Measurements from ENCODE around the gene PIK3R3.

The PIK3R3 gene

GRCh38 chr1:46132529-46133180, at the start of gene PIK3R3:
PIK3R3 (minus strand) TSS chr1:46132629; CDS start chr1:46131952, 677 bp downstream.
- DNase-seq: peak; percentile 99 to 100

GRCh38 chr1:46181343-46182260, 49.2 kb upstream of the PIK3R3 start:
- no peak for DNase-seq

GRCh38 chr1:46180082-46180616, 47.7 kb upstream of the PIK3R3 start:
- no peak for DNase-seq

GRCh38 chr1:46179138-46180081, 47.0 kb upstream of the PIK3R3 start:
- DNase-seq: peak; percentile 65 to 97

GRCh38 chr1:46176211-46176865, 43.9 kb upstream of the PIK3R3 start, which contains the start of gene P3R3URF:
P3R3URF (minus strand) TSS chr1:46176488; CDS start chr1:46176471, 17 bp downstream.
- DNase-seq: no peak

GRCh38 chr1:46175243-46175642, 42.8 kb upstream of the PIK3R3 start:
- peak in 1 of 2 experiments; percentile 61 for DNase-seq

- peak; percentile 90 to 98 for DNase-seq
Observed at GRCh38 chr1:46174448-46175231, 42.2 kb upstream of the PIK3R3 start, which contains the start of gene TSPAN1. TSPAN1 (plus strand) TSS chr1:46175087; CDS start chr1:46181108, 6,021 bp downstream.

GRCh38 chr1:46173361-46173856, 41.0 kb upstream of the PIK3R3 start:
- peak; percentile 39 to 77 for DNase-seq

- DNase-seq: no peak
Observed at GRCh38 chr1:46172321-46172720, 39.9 kb upstream of the PIK3R3 start.

- peak; percentile 87 to 98 for DNase-seq
Observed at GRCh38 chr1:46171871-46172270, 39.4 kb upstream of the PIK3R3 start.

GRCh38 chr1:46171351-46171750, 38.9 kb upstream of the PIK3R3 start:
- DNase-seq: no peak

- no peak for DNase-seq
Observed at GRCh38 chr1:46169811-46170454, 37.5 kb upstream of the PIK3R3 start.

GRCh38 chr1:46168477-46168876, 36.0 kb upstream of the PIK3R3 start:
- DNase-seq: no peak

- peak in 1 of 2 experiments; percentile 40 for DNase-seq
Observed at GRCh38 chr1:46166521-46167462, 34.4 kb upstream of the PIK3R3 start.

- no peak for DNase-seq
Observed at GRCh38 chr1:46160212-46160611, 27.8 kb upstream of the PIK3R3 start.

GRCh38 chr1:46159516-46159915, 27.1 kb upstream of the PIK3R3 start:
- no peak for DNase-seq

- no peak for DNase-seq
Observed at GRCh38 chr1:46158312-46159281, 26.2 kb upstream of the PIK3R3 start.

- no peak for DNase-seq
Observed at GRCh38 chr1:46157916-46158311, 25.5 kb upstream of the PIK3R3 start.

All from cerebellar nuclear complex (tissue), 1 donor.